Pancreas (tissue), 10 donors: ENCODE measurements around the gene DCDC2B. TPM values are rescaled to one million over a fixed set of nuclear protein-coding genes. Genes with fewer than 3 reads are reported as not detected.

Experiments
- ATAC-seq, 4 donors: fragments of 200-7000 bp; cut with Tn5 transposase; one replicate each; pipeline versions ENCODE4 v1.8.0 to v1.9.1; 2020; ENCODE audit warnings: mild to moderate bottlenecking in 4 of 4, moderate library complexity in 4 of 4
- DNase-seq, 6 donors: peaks; one replicate each; pipeline ENCODE4 v3.0.0-alpha.2; 2020
- FAIRE-seq: peaks from 2 replicates; lab custom pipeline; 2012; peaks lifted over from hg19 to GRCh38; lab: Jason Lieb, UNC
- H3K27ac ChIP-seq, 4 donors: fragments of 200-600 bp; sonication (generic); 1 replicate in 3 of 4; 2 replicates in 1 of 4; pipeline versions ENCODE4 v1.5.0 to v1.8.0; 2020
- H3K27me3 ChIP-seq, 4 donors: fragments of 200-600 bp; one replicate each; pipeline ENCODE4 v1.8.0; 2021
- H3K36me3 ChIP-seq, 3 donors: fragments of 200-600 bp; sonication (generic) in 1 of 3; one replicate each; pipeline versions ENCODE4 v1.5.0 to v1.8.0; 2020 to 2021
- H3K4me1 ChIP-seq, 3 donors: fragments of 200-600 bp; one replicate each; pipeline ENCODE4 v1.8.0; 2021
- H3K4me3 ChIP-seq, 4 donors: fragments of 200-600 bp; sonication (generic) in 2 of 4; one replicate each; pipeline versions ENCODE4 v1.5.0 to v1.8.0; 2020 to 2021
- H3K9me3 ChIP-seq, 4 donors: fragments of 200-600 bp; one replicate each; pipeline ENCODE4 v1.8.0; 2021
- CTCF ChIP-seq, 4 donors: fragments of 200-600 bp; sonication (generic) in 3 of 4; IDR thresholded peaks; one replicate each; pipeline versions ENCODE4 v1.5.0 to v1.8.0; 2021; ENCODE audit warnings: antibody characterized with exemption in 4 of 4
- WGBS, 2 donors: extraction: QIAGEN DNeasy Blood & Tissue Kit; methylation state at CpG; one replicate each; pipeline ENCODE4 v1.1.7; 2013; 5-methylcytosine and 5-hydroxymethylcytosine counted together
- intact Hi-C, 3 donors: fragments of 100-400 bp; cut with DNase I; formaldehyde crosslinking; loops; one replicate each; pipeline versions ENCODE4 v1.11.1 to v1.14.2; 2022
- polyA plus RNA-seq, 2 donors: library from polyadenylated mRNA; stranded (reverse); fragments of 200-250 nt; gene quantifications; one replicate each; pipeline ENCODE4 v1.2.3, GENCODE V29; 2013
- total RNA-seq, 6 donors: library from RNA; stranded (reverse); fragmentation: NEBNext Ultra II Directional in 4 of 6; extraction: Animal tissue kit (Norgen Biotek cat#: 25700) in 4 of 6; gene quantifications; one replicate each; pipeline versions ENCODE4 v1.2.1 to v1.2.4, GENCODE V29; 2021 to 2023
- donor health status: healthy with polysubstance abuse.
- donor health status: DM: no; HTN: no; CAD: no; lungs with moderate emphysema.
- donor health status: DM: no; HTN: no; CAD: no.
- donor health status: control.
- donor health status: control.
- donor health status: Bipolar disorder and iron deficiency.
- donor health status: DM: yes; HTN: yes; CAD: no.
- donor health status: DM: no; HTN: no; CAD: no.
- donor health status: DM: no; HTN: no; CAD: no.
- donor health status: DM: yes; HTN: yes; CAD: no.

DCDC2B gene
- total and polyA plus RNA-seq, 8 donors, result 0.05 to 0.11 TPM; not detected in 6

- H3K27me3 ChIP-seq, result no peaks in the 10 kb centered on the region
- peak; percentile 60 to 83 (median 73) for DNase-seq
These were observed 7.7 kb upstream of the DCDC2B start for GRCh38 chr1:32201011-32201855.

GRCh38 chr1:32204943-32205361 lies 3.9 kb upstream of the DCDC2B start:
- Histone ChIP-seq H3K36me3 (no peaks in the 10 kb centered on the region), H3K27me3 (no peaks in the 10 kb centered on the region), H3K9me3 (no peaks in the 10 kb centered on the region), H3K27ac (peak overlapping the region; percentile 33 to 50 (median 42)), H3K4me1 (peaks cover 2 to 13% (median 3%) of the 10 kb centered on the region in 3 donors), H3K4me3 (peak overlapping the region; percentile 32 to 77 (median 62))
- intact Hi-C loops, result no loop called here
- 20% methylated on average over 19 to 26 of the region's 26 CpGs for WGBS, 2 donors
- no peak for FAIRE-seq
- peak; percentile 6 to 20 (median 9) for ATAC-seq
- TF ChIP-seq CTCF (IDR thresholded peaks at IDR 0.05), result no peak
- peak in 4 of 6 donors; percentile 28 to 72 (median 58) for DNase-seq

More at GRCh38 chr1:32201011-32201855, 7.7 kb upstream of the DCDC2B start:
- peak; percentile 49 to 68 (median 58) for ATAC-seq
- no peak for TF ChIP-seq CTCF (IDR thresholded peaks at IDR 0.05)
- H3K9me3 ChIP-seq, result no peaks in the 10 kb centered on the region
- H3K4me1 ChIP-seq, result peaks cover 9 to 15% (median 10%) of the 10 kb centered on the region in 3 donors
- intact Hi-C loops, result no loop called here
- no peak for FAIRE-seq
- WGBS, 2 donors, result 4 to 5% methylated on average over 25 to 26 of the region's 26 CpGs
- H3K27ac ChIP-seq, result peak overlapping the region in 3 of 4 donors; percentile 49 to 71 (median 64)
- H3K4me3 ChIP-seq, result peak overlapping the region; percentile 26 to 67 (median 52)
- H3K36me3 ChIP-seq, result no peaks in the 10 kb centered on the region

GRCh38 chr1:32205401-32206370 lies 3.2 kb upstream of the DCDC2B start, which contains the start of gene IQCC:
IQCC (plus strand) TSS chr1:32205671; CDS start chr1:32205682, 11 bp downstream.
- ATAC-seq, result peak; percentile 83 to 89 (median 86)
- Histone ChIP-seq H3K27ac (peak within 1 kb of the TSS; percentile 33 to 50 (median 42)), H3K4me1 (peaks cover 0 to 13% (median 3%) of the 10 kb centered on the region in 3 donors), H3K27me3 (no peaks in the 10 kb centered on the region), H3K9me3 (no peaks in the 10 kb centered on the region), H3K4me3 (peak within 1 kb of the TSS; percentile 32 to 77 (median 62)), H3K36me3 (no peaks in the 10 kb centered on the region)
- intact Hi-C loops, result no loop called here
- no peak for FAIRE-seq
- 0 to 1% methylated on average over 69 to 77 of the region's 77 CpGs for WGBS, 2 donors
- no peak for TF ChIP-seq CTCF (IDR thresholded peaks at IDR 0.05)
- peak; percentile 89 to 97 (median 92) for DNase-seq

- H3K27ac ChIP-seq, result no peak overlapping the region
- no peak for FAIRE-seq
These were observed 420 bp upstream of the DCDC2B start for GRCh38 chr1:32208469-32208868.

More at GRCh38 chr1:32208469-32208868, 420 bp upstream of the DCDC2B start:
- ATAC-seq, result no peak
- H3K4me1 ChIP-seq, result peaks cover 0 to 7% (median 3%) of the 10 kb centered on the region in 3 donors
- WGBS, 2 donors, result 82% methylated on average over 6 of the region's 6 CpGs
- intact Hi-C loops, result no loop called here
- H3K4me3 ChIP-seq, result no peak overlapping the region
- no peak for TF ChIP-seq CTCF (IDR thresholded peaks at IDR 0.05)
- no peak for DNase-seq
- H3K9me3 ChIP-seq, result no peaks in the 10 kb centered on the region
- H3K27me3 ChIP-seq, result no peaks in the 10 kb centered on the region
- H3K36me3 ChIP-seq, result no peaks in the 10 kb centered on the region
